GM20000 (cell line): ENCODE data around the gene RINL.

ENCODE experiments used
- DNase-seq: peaks from one replicate; pipeline ENCODE4 v3.0.0; 2012; ENCODE audit warnings: low spot score
- CTCF ChIP-seq: IDR thresholded peaks from 2 replicates; pipeline ENCODE4 v1.5.1; 2012; ENCODE audit warnings: mild to moderate bottlenecking, control low read depth; ENCODE audit errors: extremely low read depth, missing control alignments

Gene RINL, protein sequence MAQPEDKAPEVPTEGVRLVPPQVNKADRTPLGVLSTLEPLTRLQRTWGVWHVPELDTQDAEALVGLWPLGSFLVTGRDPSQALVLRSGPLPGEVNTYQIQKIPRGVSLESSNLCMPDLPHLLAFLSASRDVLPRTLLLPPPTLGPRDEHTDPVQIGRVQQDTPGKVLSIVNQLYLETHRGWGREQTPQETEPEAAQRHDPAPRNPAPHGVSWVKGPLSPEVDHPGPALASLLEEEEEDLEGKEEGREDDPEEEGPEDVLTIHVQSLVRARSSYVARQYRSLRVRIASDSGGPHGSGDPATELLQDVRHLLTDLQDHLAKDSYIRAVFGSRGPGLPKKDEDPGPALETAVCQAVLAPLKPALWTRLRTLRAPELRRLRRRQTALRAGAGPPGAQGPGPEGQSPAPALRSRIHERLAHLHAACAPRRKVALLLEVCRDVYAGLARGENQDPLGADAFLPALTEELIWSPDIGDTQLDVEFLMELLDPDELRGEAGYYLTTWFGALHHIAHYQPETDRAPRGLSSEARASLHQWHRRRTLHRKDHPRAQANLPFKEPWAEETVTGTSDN

GRCh38 chr19:38877781-38878574 lies at the start of gene RINL:
Gene RINL (minus strand): TSS chr19:38878275. CDS start chr19:38876742, 1,533 bp downstream.
- DNase-seq, result peak; percentile 87
- no peak for TF ChIP-seq CTCF

DNA sequence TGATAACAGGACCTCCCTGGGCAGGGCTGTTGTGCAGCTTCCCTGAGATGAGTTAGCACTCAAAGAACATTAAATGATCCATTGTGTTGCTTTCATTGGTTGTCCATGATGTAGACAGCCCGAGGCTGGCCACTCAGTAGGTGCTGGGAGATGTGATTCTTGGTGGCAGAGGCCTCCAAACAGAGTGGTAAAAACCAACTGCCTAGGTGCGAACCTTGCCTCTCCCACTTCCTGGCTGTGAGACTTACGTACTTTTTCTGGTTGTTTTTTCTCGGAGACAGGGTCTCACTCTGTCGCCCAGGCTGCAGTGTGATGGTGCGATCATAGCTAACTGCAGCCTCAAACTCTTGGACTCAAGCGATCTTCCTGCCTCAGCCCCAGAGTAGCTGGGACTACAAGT lies 46.3 kb upstream of the RINL start:
- TF ChIP-seq CTCF, result no peak
- DNase-seq, result no peak

DNA sequence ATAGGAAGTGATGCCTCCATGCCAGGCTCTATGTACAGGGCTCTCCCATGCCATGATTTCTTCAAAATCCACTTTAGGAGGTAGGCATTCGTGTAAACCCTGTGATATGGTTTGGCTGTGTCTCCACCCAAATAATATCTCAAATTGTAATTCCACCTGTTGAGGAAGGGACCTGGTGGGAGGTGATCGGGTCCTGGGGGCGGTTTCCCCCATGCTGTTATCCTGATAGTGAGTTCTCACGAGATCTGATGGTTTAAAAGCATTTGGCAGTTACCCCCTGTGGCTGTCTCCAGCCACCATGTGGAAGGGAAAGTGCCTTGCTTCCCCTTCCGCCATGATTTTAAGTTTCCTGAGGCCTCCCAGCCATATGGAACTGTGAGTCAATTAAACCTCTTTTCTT lies 44.4 kb upstream of the RINL start:
- TF ChIP-seq CTCF, result no peak
- no peak for DNase-seq

DNA sequence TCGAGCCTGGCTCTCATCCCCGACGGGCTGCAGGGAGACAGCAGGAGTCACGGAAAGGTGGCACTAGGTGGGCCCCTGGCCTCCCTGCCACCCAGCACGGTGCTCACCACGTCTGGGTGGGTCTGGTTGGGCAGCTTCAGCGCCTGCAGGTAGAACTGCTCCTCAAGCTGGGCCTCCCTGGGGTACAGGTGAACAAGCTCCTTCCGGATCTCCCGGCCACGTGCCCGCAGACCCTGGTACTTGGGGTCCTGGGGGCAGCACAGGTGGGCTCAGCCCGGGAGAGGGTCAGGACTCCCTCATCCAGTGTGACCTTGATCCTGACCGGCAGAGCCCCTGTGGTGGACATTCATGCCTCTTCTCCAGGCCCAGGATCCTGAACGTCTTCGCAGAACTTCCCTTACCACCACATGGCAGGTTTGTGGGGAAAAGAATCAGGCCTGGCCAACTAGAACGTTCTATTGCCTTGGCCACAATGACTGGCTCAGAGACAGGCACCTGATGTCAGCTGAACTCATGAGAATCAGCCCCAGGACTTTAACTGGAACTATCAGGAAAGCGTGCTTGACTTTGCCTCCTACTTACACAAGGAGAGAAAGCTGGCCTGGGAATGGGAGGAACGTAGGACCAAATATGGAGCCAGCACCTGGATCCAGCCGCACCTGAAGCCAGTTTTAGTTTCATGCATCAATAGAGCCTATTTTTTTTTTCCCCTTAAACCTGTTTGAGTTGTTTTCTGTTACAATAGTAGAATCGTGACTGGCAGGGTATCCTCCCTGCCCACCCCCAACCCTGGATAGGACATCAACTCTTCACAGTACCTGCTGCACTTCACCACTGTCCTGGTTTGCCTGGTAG lies 43.6 kb upstream of the RINL start:
- DNase-seq, result no peak
- TF ChIP-seq CTCF, result no peak

DNA sequence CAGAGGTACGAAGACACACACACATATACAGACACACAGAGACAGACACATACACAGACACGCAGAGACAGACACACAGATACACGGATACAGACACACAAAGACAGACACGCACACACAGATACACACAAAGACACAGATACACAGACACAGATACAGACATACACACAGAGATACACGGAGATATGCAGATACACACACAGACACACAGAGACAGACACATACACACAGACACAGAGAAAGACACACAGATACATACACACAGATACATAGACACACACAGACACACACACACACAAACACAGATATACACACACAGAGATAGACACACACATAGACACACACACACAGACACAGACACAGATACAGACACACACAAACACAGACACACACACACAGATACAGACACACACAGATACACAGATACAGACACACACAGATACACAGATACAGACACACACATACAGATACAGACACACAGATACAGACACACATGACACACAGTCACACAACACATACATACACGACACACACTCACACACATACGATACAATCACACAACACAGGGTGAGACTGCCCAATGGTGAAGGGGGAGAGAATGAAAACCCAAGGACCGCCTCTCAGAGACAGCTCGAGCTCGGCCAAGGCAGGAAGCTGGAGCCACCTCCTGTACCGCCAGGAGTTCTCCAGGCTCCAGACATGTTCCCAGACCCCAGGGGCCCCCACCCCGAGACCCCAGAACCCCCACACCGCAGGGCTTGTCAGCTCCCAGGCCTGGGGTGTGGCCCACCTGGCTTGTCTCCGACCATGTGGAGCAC lies 42.7 kb upstream of the RINL start:
- DNase-seq, result no peak
- TF ChIP-seq CTCF, result no peak

DNA sequence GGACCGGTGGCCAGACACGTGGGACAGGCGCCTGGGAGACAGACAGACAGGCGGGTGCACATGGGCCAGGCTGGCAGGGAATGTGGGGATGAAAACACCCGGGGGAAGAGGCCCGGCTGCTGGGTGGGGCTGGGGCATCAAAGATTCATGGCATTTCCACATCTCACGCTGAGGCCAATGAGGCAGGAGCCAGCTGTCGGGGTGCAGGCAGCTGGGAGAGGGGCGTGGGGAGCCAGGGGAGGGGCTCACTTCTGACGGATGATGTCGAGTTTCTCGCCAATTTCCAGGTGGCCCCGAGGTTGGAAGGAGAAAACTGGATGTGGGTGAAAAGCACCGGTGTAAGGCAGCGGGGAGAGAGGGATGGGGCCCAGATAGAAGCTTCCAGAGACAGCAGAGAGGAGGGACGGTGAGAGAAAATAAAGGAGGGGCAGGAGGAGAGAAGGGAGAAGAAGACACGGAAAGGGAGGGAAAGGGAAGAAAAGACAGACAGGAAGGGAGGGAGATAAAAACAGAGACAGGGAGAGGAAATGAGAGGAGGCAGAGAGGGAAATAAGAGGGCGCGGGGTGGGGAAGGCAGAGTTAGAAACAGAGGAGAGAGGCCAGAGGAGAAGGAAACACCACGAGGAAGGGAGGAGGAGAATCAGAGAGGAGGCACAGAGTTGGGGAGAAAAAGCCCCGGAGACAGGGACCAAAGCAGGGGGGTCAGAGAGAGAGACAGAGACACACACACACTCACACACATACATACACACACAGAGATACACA lies 41.9 kb upstream of the RINL start:
- no peak for TF ChIP-seq CTCF
- peak; percentile 4 for DNase-seq
